ENCODE measurements around the gene MYOG. TPM values are rescaled to one million over a fixed set of nuclear protein-coding genes. Genes with fewer than 3 reads are reported as not detected.

MYOG gene
- total and polyA plus RNA-seq, 10 of the 15 experiments (the other 5 are each of a cell fraction or from before 2014, with no cell fraction given) = not detected

DNA sequence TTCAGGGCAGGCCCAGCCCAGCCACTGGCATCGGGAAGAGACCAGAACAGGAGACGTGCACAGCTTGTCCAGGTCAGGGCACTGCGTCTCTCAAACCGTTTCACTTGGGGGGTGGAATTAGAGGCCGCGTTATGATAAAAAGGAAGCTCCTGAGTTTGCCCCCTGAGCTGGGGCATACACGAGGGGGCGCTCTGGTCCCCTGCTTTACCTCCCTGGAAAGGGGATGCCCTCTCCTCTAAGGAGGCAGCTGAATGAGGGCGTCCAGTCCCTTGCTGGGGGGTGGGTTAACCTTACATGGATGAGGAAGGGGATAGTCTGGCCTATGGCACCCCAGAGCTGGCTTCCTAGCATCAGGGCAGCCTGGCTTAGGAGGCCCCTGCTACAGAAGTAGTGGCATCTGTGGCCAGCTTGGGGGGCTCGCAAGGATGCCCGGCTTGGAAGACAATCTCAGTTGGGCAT, 2.3 kb downstream of the MYOG start:
- H3K4me2 ChIP-seq (ENCODE audit: control insufficient read depth, insufficient read depth) = no peak overlapping the region
- H3K36me3 ChIP-seq (ENCODE audit: control insufficient read depth in 2 of 2, insufficient read depth in 2 of 2, low read length in 1 of 2) = no peaks in the 10 kb centered on the region
- BruUV-seq (replicated peaks) = no TSS peak
- FAIRE-seq = no peak
- intact Hi-C loops (cut with micrococcal nuclease; ENCODE audit: unreplicated experiment) = no loop called here
- TF ChIP-seq CTCF (IDR thresholded peaks at IDR 0.05 in 2 of 3, conservative IDR thresholded peaks at IDR 0.05 in 1 of 3; ENCODE audit: control insufficient read depth in 2 of 3, extremely low read depth in 1 of 3, insufficient read depth in 1 of 3, low read depth in 3 of 3, low read length in 3 of 3) = 0 out of 6 replicates have a peak, but pooled peaks of 1 of the 3 experiments have one; percentile 8
- TF ChIP-seq ETV6 (conservative IDR thresholded peaks at IDR 0.05 in 1 of 2, IDR thresholded peaks at IDR 0.05 in 1 of 2; ENCODE audit: borderline replicate concordance in 1 of 2, low read depth in 1 of 2) = no peak
- no peaks in the 10 kb centered on the region for H3K4me1 ChIP-seq (ENCODE audit: control insufficient read depth, insufficient read depth, low read length)
- H3K9me3 ChIP-seq (replicated peaks; ENCODE audit: control insufficient read depth, insufficient read depth, low read length) = no peaks in the 10 kb centered on the region
- in situ Hi-C loops (cut with MboI) = no loop called here
- WGBS (ENCODE audit: insufficient coverage, insufficient replicate concordance, low lambda C conversion rate, missing lambda C conversion rate) = 30% methylated on average over 11 of the region's 11 CpGs
- H4K20me1 ChIP-seq (ENCODE audit: control insufficient read depth, insufficient read depth) = no peaks in the 10 kb centered on the region; the same call in 1 of the 2 replicates
- peaks cover 0 to 5% of the 10 kb centered on the region in 2 experiments; a peak in 2 of 4 replicates for H3K27me3 ChIP-seq (replicated peaks in 1 of 2; ENCODE audit: control insufficient read depth in 2 of 2, insufficient read depth in 2 of 2, low read length in 1 of 2)
- H3K4me3 ChIP-seq = no peak overlapping the region
- ChIA-PET CTCF (interaction anchor here (0.5 to 3.9 kb wide), 13 partner anchors 10 to 186 kb away, joined by 3 to 35 read pairs (median 4); no protein-coding TSS in a partner anchor), RAD21 (ENCODE audit: unreplicated experiment) (interaction anchor here (0.5 to 3.2 kb wide), 5 partner anchors 43 to 207 kb away, joined by 3 to 16 read pairs (median 4); no protein-coding TSS in a partner anchor), SMC1A (ENCODE audit: uncharacterized antibody, unreplicated experiment) (interaction anchor here (0.5 to 1.3 kb wide), 4 partner anchors 27 to 185 kb away, joined by 3 to 5 read pairs (median 3); no protein-coding TSS in a partner anchor), POLR2A (no interaction called here)
- ATAC-seq = no peak
- no peak overlapping the region for H3K27ac ChIP-seq (ENCODE audit: control insufficient read depth, insufficient read depth)
- no peak overlapping the region for H3K9ac ChIP-seq (ENCODE audit: control insufficient read depth, insufficient read depth, low read length)
- DNase-seq (ENCODE audit: low read depth, low spot score) = no peak
- no peaks in the 10 kb centered on the region for H3K79me2 ChIP-seq (ENCODE audit: control insufficient read depth, insufficient read depth, low read length)
- no peak overlapping the region for H2AFZ ChIP-seq (ENCODE audit: control insufficient read depth, low read depth, low read length)
